ENCODE results near the gene ATP2C2.
"Not testable (repeated sequence)": the region's sequence is repeated elsewhere in the genome, so short reads cannot be mapped to it uniquely, and the experiment has no call there.

Gene ATP2C2

GRCh38 chr16:84419730-84420129, 51.4 kb downstream of the ATP2C2 start:
- no peak for DNase-seq (ENCODE audit: low read depth in 2 of 2)

GRCh38 chr16:84420556-84420955, 52.2 kb downstream of the ATP2C2 start:
- DNase-seq (ENCODE audit: low read depth in 2 of 2): not testable (repeated sequence)

GRCh38 chr16:84421081-84421937, 53.0 kb downstream of the ATP2C2 start:
- no peak for DNase-seq (ENCODE audit: low read depth in 2 of 2)

GRCh38 chr16:84421938-84422220, 53.5 kb downstream of the ATP2C2 start:
- DNase-seq (ENCODE audit: low read depth in 2 of 2): no peak

- no peak for DNase-seq (ENCODE audit: low read depth in 2 of 2)
Measured at GRCh38 chr16:84423416-84423837, 55.1 kb downstream of the ATP2C2 start.

- no peak for DNase-seq (ENCODE audit: low read depth in 2 of 2)
Measured at GRCh38 chr16:84425696-84426095, 57.4 kb downstream of the ATP2C2 start.

GRCh38 chr16:84426804-84427203, 58.5 kb downstream of the ATP2C2 start:
- no peak for DNase-seq (ENCODE audit: low read depth in 2 of 2)

GRCh38 chr16:84427553-84427952, 59.2 kb downstream of the ATP2C2 start:
- no peak for DNase-seq (ENCODE audit: low read depth in 2 of 2)

GRCh38 chr16:84430860-84431259, 62.5 kb downstream of the ATP2C2 start:
- DNase-seq (ENCODE audit: low read depth in 2 of 2): no peak

GRCh38 chr16:84434800-84435199, 66.5 kb downstream of the ATP2C2 start:
- DNase-seq (ENCODE audit: low read depth in 2 of 2): no peak

GRCh38 chr16:84436196-84436595, 67.9 kb downstream of the ATP2C2 start:
- DNase-seq (ENCODE audit: low read depth in 2 of 2): no peak

- DNase-seq (ENCODE audit: low read depth in 2 of 2): no peak
Measured at GRCh38 chr16:84438971-84439696, 70.8 kb downstream of the ATP2C2 start.

- DNase-seq (ENCODE audit: low read depth in 2 of 2): no peak
Measured at GRCh38 chr16:84442416-84443145, 74.2 kb downstream of the ATP2C2 start.

- DNase-seq (ENCODE audit: low read depth in 2 of 2): no peak
Measured at GRCh38 chr16:84443166-84443802, 74.9 kb downstream of the ATP2C2 start.

GRCh38 chr16:84444476-84444875, 76.1 kb downstream of the ATP2C2 start:
- DNase-seq (ENCODE audit: low read depth in 2 of 2): no peak

- DNase-seq (ENCODE audit: low read depth in 2 of 2): no peak
Measured at GRCh38 chr16:84446084-84446483, 77.7 kb downstream of the ATP2C2 start.

- no peak for DNase-seq (ENCODE audit: low read depth in 2 of 2)
Measured at GRCh38 chr16:84446596-84447392, 78.5 kb downstream of the ATP2C2 start.

- no peak for DNase-seq (ENCODE audit: low read depth in 2 of 2)
Measured at GRCh38 chr16:84448444-84448843, 80.1 kb downstream of the ATP2C2 start.

- no peak for DNase-seq (ENCODE audit: low read depth in 2 of 2)
Measured at GRCh38 chr16:84449156-84450140, 81.1 kb downstream of the ATP2C2 start.

All from stimulated activated CD4-positive, alpha-beta T cell treated with anti-CD3 and anti-CD28 coated beads, Interleukin-4, amount 100 ng/mL, for 48 hours (primary cell).